ENCODE results near the gene NAMPT.

DNA sequence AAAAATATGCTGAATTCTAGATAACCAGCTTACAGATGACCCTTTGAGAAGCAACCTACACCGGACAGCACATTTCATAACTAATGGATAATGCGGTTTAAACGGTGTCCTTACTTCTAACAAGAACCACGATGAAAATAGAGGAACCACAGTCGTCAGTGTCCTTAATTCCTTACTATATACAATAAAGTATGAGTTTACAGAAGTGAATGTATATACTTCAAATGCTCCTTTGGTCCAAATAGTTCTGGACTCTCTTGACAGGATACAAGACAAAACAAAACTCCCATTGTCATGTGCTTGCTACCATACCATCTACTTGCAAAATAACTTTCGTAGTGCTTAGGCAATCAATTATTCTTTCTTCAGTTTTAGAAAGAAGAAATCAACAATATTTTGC lies 2.4 kb downstream of the NAMPT start:
- TF ChIP-seq, protein P1, sequence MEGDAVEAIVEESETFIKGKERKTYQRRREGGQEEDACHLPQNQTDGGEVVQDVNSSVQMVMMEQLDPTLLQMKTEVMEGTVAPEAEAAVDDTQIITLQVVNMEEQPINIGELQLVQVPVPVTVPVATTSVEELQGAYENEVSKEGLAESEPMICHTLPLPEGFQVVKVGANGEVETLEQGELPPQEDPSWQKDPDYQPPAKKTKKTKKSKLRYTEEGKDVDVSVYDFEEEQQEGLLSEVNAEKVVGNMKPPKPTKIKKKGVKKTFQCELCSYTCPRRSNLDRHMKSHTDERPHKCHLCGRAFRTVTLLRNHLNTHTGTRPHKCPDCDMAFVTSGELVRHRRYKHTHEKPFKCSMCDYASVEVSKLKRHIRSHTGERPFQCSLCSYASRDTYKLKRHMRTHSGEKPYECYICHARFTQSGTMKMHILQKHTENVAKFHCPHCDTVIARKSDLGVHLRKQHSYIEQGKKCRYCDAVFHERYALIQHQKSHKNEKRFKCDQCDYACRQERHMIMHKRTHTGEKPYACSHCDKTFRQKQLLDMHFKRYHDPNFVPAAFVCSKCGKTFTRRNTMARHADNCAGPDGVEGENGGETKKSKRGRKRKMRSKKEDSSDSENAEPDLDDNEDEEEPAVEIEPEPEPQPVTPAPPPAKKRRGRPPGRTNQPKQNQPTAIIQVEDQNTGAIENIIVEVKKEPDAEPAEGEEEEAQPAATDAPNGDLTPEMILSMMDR (IDR thresholded peaks at IDR 0.05 in 2 of 3, conservative IDR thresholded peaks at IDR 0.05 in 1 of 3; ENCODE audit: insufficient read depth in 2 of 3, low read depth in 1 of 3, low read length in 3 of 3) = no peak
- no peak for TF ChIP-seq CEBPG (CRISPR knock-in tag; IDR thresholded peaks at IDR 0.05)
- TF ChIP-seq CEBPG (tag; conservative IDR thresholded peaks at IDR 0.05 in 1 of 2, IDR thresholded peaks at IDR 0.05 in 1 of 2) = peak in 1 of 2 experiments; percentile 13; a peak in 1 of 4 replicates
- TF ChIP-seq ZNF79 (CRISPR knock-in tag; IDR thresholded peaks at IDR 0.05; ENCODE audit: low read depth) = no peak
- TF ChIP-seq ZNF121 (CRISPR knock-in tag; conservative IDR thresholded peaks at IDR 0.05) = no peak
- no peak for TF ChIP-seq STAT5B (CRISPR knock-in tag; IDR thresholded peaks at IDR 0.05)
- TF ChIP-seq, protein P2, sequence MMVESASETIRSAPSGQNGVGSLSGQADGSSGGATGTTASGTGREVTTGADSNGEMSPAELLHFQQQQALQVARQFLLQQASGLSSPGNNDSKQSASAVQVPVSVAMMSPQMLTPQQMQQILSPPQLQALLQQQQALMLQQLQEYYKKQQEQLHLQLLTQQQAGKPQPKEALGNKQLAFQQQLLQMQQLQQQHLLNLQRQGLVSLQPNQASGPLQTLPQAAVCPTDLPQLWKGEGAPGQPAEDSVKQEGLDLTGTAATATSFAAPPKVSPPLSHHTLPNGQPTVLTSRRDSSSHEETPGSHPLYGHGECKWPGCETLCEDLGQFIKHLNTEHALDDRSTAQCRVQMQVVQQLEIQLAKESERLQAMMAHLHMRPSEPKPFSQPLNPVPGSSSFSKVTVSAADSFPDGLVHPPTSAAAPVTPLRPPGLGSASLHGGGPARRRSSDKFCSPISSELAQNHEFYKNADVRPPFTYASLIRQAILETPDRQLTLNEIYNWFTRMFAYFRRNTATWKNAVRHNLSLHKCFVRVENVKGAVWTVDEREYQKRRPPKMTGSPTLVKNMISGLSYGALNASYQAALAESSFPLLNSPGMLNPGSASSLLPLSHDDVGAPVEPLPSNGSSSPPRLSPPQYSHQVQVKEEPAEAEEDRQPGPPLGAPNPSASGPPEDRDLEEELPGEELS (CRISPR knock-in tag; IDR thresholded peaks at IDR 0.05; ENCODE audit: borderline replicate concordance) = no peak
- TF ChIP-seq ZBTB17 (CRISPR knock-in tag; IDR thresholded peaks at IDR 0.05) = no peak
- no peak for TF ChIP-seq CBFB (CRISPR knock-in tag; IDR thresholded peaks at IDR 0.05)
- TF ChIP-seq, protein P3, sequence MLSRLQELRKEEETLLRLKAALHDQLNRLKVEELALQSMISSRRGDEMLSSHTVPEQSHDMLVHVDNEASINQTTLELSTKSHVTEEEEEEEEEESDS (CRISPR knock-in tag; IDR thresholded peaks at IDR 0.05) = no peak
- TF ChIP-seq POLR2A (conservative IDR thresholded peaks at IDR 0.05) = no peak
- no peak for TF ChIP-seq CBX2 (IDR thresholded peaks at IDR 0.05; ENCODE audit: insufficient read depth, low read length, poor library complexity, severe bottlenecking)
- no peak for TF ChIP-seq GABPA (tag; conservative IDR thresholded peaks at IDR 0.05; ENCODE audit: low read depth)
- TF ChIP-seq TAF1 (IDR thresholded peaks at IDR 0.05; ENCODE audit: control insufficient read depth, extremely low read depth, insufficient read depth, low read length, severe bottlenecking) = no peak
- TF ChIP-seq CREM (IDR thresholded peaks at IDR 0.05; ENCODE audit: low read depth) = no peak

All from K562 (cell line).